B cell (primary cell): ENCODE results near the gene SLC43A2. TPM values are rescaled to one million over a fixed set of nuclear protein-coding genes. Genes with fewer than 3 reads are reported as not detected.

Source experiments
- ATAC-seq: fragments of 200-7000 bp; cut with Tn5 transposase; one replicate; pipeline ENCODE4 v1.10.0; 2021; ENCODE audit warnings: low read depth, mild to moderate bottlenecking, moderate number of reproducible peaks, moderate library complexity
- CTCF ChIA-PET: fragments of 350-600 bp; sonication (Branson Sonifier 250); formaldehyde crosslinking; loops from one replicate; lab custom pipeline; 2021; ENCODE audit warnings: antibody characterized with exemption, inconsistent platforms; lab: Charles Lee
- POLR2A ChIA-PET: fragments of 350-600 bp; sonication (Branson Sonifier 250); formaldehyde crosslinking; loops from one replicate; lab custom pipeline; 2021; ENCODE audit warnings: antibody characterized with exemption; lab: Charles Lee
- DNase-seq: peaks from one replicate; pipeline ENCODE4 v3.0.0; 2013
- H2AFZ ChIP-seq: 2 replicates; pipeline ENCODE4 v1.6.1; 2012; ENCODE audit warnings: mild to moderate bottlenecking, low read depth, low read length; ENCODE audit not compliant: insufficient read depth, poor library complexity, severe bottlenecking
- H3K27ac ChIP-seq, 2 donors: 1 replicate in 1 of 2; 2 replicates in 1 of 2; pipeline ENCODE4 v1.5.1; 2012 to 2013; ENCODE audit warnings: low read length in 2 of 2, mild to moderate bottlenecking in 2 of 2, moderate library complexity in 1 of 2
- H3K27me3 ChIP-seq, 4 experiments: fragments of 200-600 bp in 1 of 4; sonication (generic) in 1 of 4; replicated peaks in 1 of 4; 1 replicate in 2 of 4; 2 replicates in 2 of 4; pipeline versions ENCODE4 v1.6.1 to v1.7.0; 2013 to 2016; ENCODE audit warnings: low read length in 3 of 4, mild to moderate bottlenecking in 2 of 4, mixed read lengths in 1 of 4, moderate library complexity in 1 of 4; ENCODE audit not compliant: insufficient read depth in 4 of 4, control insufficient read depth in 3 of 4; ENCODE audit errors: control extremely low read depth in 1 of 4
- H3K36me3 ChIP-seq, 2 experiments: replicated peaks in 1 of 2; 1 replicate in 1 of 2; 2 replicates in 1 of 2; pipeline versions ENCODE4 v1.6.1 to v1.7.1; 2013; ENCODE audit warnings: low read length in 1 of 2; ENCODE audit not compliant: insufficient read depth in 2 of 2, control insufficient read depth in 1 of 2; ENCODE audit errors: control extremely low read depth in 1 of 2, extremely low read depth in 1 of 2
- H3K4me1 ChIP-seq, 2 donors: fragments of 200-600 bp in 1 of 2; sonication (generic) in 1 of 2; 1 replicate in 1 of 2; 2 replicates in 1 of 2; pipeline versions ENCODE4 v1.5.1 to v1.6.1; 2013 to 2017; ENCODE audit warnings: low read length in 2 of 2; ENCODE audit not compliant: control insufficient read depth in 2 of 2, insufficient read depth in 2 of 2
- H3K4me2 ChIP-seq: replicated peaks from 2 replicates; pipeline ENCODE3; 2012; ENCODE audit warnings: mild to moderate bottlenecking, low read depth, low read length; ENCODE audit not compliant: poor library complexity, severe bottlenecking
- H3K4me3 ChIP-seq, 5 experiments: fragments of 200-600 bp in 1 of 5; sonication (generic) in 1 of 5; 1 replicate in 3 of 5; 2 replicates in 2 of 5; pipeline versions ENCODE4 v1.5.1 to v1.7.0; 2011 to 2016; ENCODE audit warnings: low read length in 4 of 5, mild to moderate bottlenecking in 4 of 5, low read depth in 2 of 5, control low read depth in 1 of 5, moderate library complexity in 1 of 5; ENCODE audit not compliant: insufficient read depth in 1 of 5; ENCODE audit errors: control extremely low read depth in 1 of 5, extremely low read depth in 1 of 5
- H3K79me2 ChIP-seq: fragments of 200-600 bp; sonication (generic); one replicate; pipeline ENCODE4 v1.6.0; 2016; ENCODE audit warnings: low read length; ENCODE audit not compliant: control insufficient read depth, insufficient read depth
- H3K9ac ChIP-seq: fragments of 200-600 bp; sonication (generic); 2 replicates; pipeline ENCODE4 v1.6.1; 2017; ENCODE audit warnings: mild to moderate bottlenecking, low read length, moderate library complexity
- H3K9me3 ChIP-seq, 3 donors: one replicate each; pipeline versions ENCODE4 v1.6.1 to v1.7.1; 2013; ENCODE audit warnings: low read length in 2 of 3; ENCODE audit not compliant: control insufficient read depth in 2 of 3, insufficient read depth in 1 of 3; ENCODE audit errors: control extremely low read depth in 1 of 3
- H4K20me1 ChIP-seq: 2 replicates; pipeline ENCODE4 v1.6.0; 2012; ENCODE audit warnings: mild to moderate bottlenecking, low read length; ENCODE audit not compliant: insufficient read depth, control insufficient read depth, poor library complexity, severe bottlenecking
- H3K27ac Mint-ChIP-seq: one replicate; pipeline ENCODE4 v1.8.0; 2021; ENCODE audit warnings: mixed read lengths
- H3K27me3 Mint-ChIP-seq: one replicate; pipeline ENCODE4 v1.8.0; 2021; ENCODE audit warnings: mixed read lengths
- H3K4me1 Mint-ChIP-seq: one replicate; pipeline ENCODE4 v1.8.0; 2021; ENCODE audit warnings: mixed read lengths
- H3K4me3 Mint-ChIP-seq: one replicate; pipeline ENCODE4 v1.8.0; 2021; ENCODE audit warnings: mixed read lengths
- H3K9me3 Mint-ChIP-seq: one replicate; pipeline ENCODE4 v1.8.0; 2022; ENCODE audit warnings: mixed read lengths; ENCODE audit not compliant: insufficient read depth
- CTCF ChIP-seq: fragments of 200-600 bp; IDR thresholded peaks from one replicate; pipeline ENCODE4 v1.8.0; 2022; ENCODE audit warnings: antibody characterized with exemption, mild to moderate bottlenecking
- EZH2 ChIP-seq: IDR thresholded peaks from 2 replicates; pipeline ENCODE4 v1.6.1; 2012; ENCODE audit warnings: borderline replicate concordance, low read depth, mild to moderate bottlenecking, moderate library complexity, low read length; ENCODE audit not compliant: insufficient read depth, poor library complexity, severe bottlenecking
- WGBS: methylation state at CpG from one replicate; pipeline ENCODE4 v1.1.5; 2013; ENCODE audit warnings: missing lambda C conversion rate; ENCODE audit not compliant: insufficient coverage; 5-methylcytosine and 5-hydroxymethylcytosine counted together
- intact Hi-C: fragments of 100-400 bp; cut with micrococcal nuclease; formaldehyde crosslinking; loops from one replicate; pipeline ENCODE4 v1.10.0; 2022
- polyA plus RNA-seq: library from polyadenylated mRNA; depleted of rRNA; stranded (reverse); fragments of >200 nt; gene quantifications from 2 replicates; pipeline ENCODE4 v1.2.3, GENCODE V29; 2012
- total RNA-seq, 2 donors: library from RNA; stranded (reverse); fragments of 120-200 nt in 1 of 2; gene quantifications; 1 replicate in 1 of 2; 2 replicates in 1 of 2; pipeline versions ENCODE4 v1.2.3 to v1.2.4, GENCODE V29; 2013 to 2022

The SLC43A2 gene
- total and polyA plus RNA-seq, 2 donors (not counting 1 experiment from before 2014, with no cell fraction given): 26.2 to 204 TPM

- no peaks in the 10 kb centered on the region for H3K9me3 ChIP-seq
- H3K36me3 ChIP-seq: peaks cover 0 to 33% of the 10 kb centered on the region in 2 experiments
- ChIA-PET CTCF (interaction anchor here (0.6 to 7.8 kb wide), 24 partner anchors 11 to 298 kb away, joined by 3 to 135 read pairs (median 4); partner anchors contain the start of genes INPP5K and SLC43A2), POLR2A (interaction anchor here (0.6 to 4.1 kb wide), 13 partner anchors 15 to 86 kb away, joined by 3 to 77 read pairs (median 3); partner anchors contain the start of genes PITPNA and SLC43A2)
- DNase-seq (peak; percentile 47), ATAC-seq (peak; percentile 1)
- peak overlapping the region; percentile 98 for H3K4me2 ChIP-seq
- H3K4me3 ChIP-seq: peak overlapping the region; percentile 1 to 64 (median 51)
- no peak for TF ChIP-seq CTCF
- H3K9ac ChIP-seq: peak overlapping the region; percentile 59
- H3K27ac ChIP-seq: peak overlapping the region in 1 of 2 donors; percentile 37
- peak overlapping the region; percentile 88 for H2AFZ ChIP-seq
- 8% methylated on average over 53 of the region's 54 CpGs for WGBS
- intact Hi-C loops: loop anchor here (1.0 to 5.0 kb wide), 4 partner anchors 36 to 391 kb away; partner anchors contain the start of genes INPP5K and PRPF8
- H3K27me3 ChIP-seq: peaks cover 0 to 3% (median 0%) of the 10 kb centered on the region in 4 experiments
- Mint-ChIP-seq H3K4me3 (peak overlapping the region; percentile 79), H3K27ac (peak overlapping the region; percentile 75), H3K9me3 (no peaks in the 10 kb centered on the region), H3K4me1 (peaks cover 33% of the 10 kb centered on the region), H3K27me3 (no peaks in the 10 kb centered on the region)
- peaks cover 32 to 41% of the 10 kb centered on the region in 2 donors for H3K4me1 ChIP-seq
- H3K79me2 ChIP-seq: no peaks in the 10 kb centered on the region
- H4K20me1 ChIP-seq: peaks cover 19% of the 10 kb centered on the region
Observed at GRCh38 chr17:1648173-1648962, 19.7 kb upstream of the SLC43A2 start.

GRCh38 chr17:1647802-1648171 lies 19.2 kb upstream of the SLC43A2 start:
- TF ChIP-seq EZH2 (no peak), CTCF (no peak)
- peak overlapping the region; percentile 88 for H2AFZ ChIP-seq
- no peak overlapping the region for H3K27ac ChIP-seq
- no peaks in the 10 kb centered on the region for H3K79me2 ChIP-seq
- peak overlapping the region; percentile 98 for H3K4me2 ChIP-seq
- ChIA-PET CTCF (interaction anchor here (0.8 to 7.8 kb wide), 9 partner anchors 12 to 282 kb away, joined by 3 to 135 read pairs (median 9); partner anchors contain the start of genes INPP5K and SLC43A2), POLR2A (interaction anchor here (0.6 to 4.1 kb wide), 5 partner anchors 19 to 85 kb away, joined by 3 to 77 read pairs (median 7); partner anchors contain the start of genes PITPNA and SLC43A2)
- peaks cover 0 to 27% of the 10 kb centered on the region in 2 experiments for H3K36me3 ChIP-seq
- intact Hi-C loops: loop anchor here (1.0 to 5.0 kb wide), 4 partner anchors 37 to 390 kb away; partner anchors contain the start of genes INPP5K and PRPF8
- no peaks in the 10 kb centered on the region for H3K9me3 Mint-ChIP-seq
- DNase-seq (no peak), ATAC-seq (no peak)
- H3K27ac Mint-ChIP-seq: no peak overlapping the region
- H3K27me3 ChIP-seq: peaks cover 0 to 3% (median 0%) of the 10 kb centered on the region in 4 experiments
- peak overlapping the region; percentile 59 for H3K9ac ChIP-seq
- H3K27me3 Mint-ChIP-seq: no peaks in the 10 kb centered on the region
- peaks cover 19% of the 10 kb centered on the region for H4K20me1 ChIP-seq
- H3K4me1 Mint-ChIP-seq: peaks cover 33% of the 10 kb centered on the region
- H3K4me3 Mint-ChIP-seq: peak overlapping the region; percentile 79
- peak overlapping the region in 1 of 5 experiments; percentile 51 for H3K4me3 ChIP-seq
- peaks cover 32 to 41% of the 10 kb centered on the region in 2 donors for H3K4me1 ChIP-seq
- peaks cover 0 to 2% (median 0%) of the 10 kb centered on the region in 3 donors for H3K9me3 ChIP-seq
- 70% methylated on average over 8 of the region's 11 CpGs for WGBS
